SK-N-SH treated with all-trans-retinoic acid at 6 μM for 48 hours (cell line): ENCODE results near the gene NAV3.

Experiments used
- CSDC2 ChIP-seq: fragments of 250-450 bp; sonication (Bioruptor Pico); IDR thresholded peaks from 2 replicates; pipeline ENCODE4 v1.5.0; 2020; ENCODE audit warnings: mild to moderate bottlenecking, moderate library complexity
- ESRRG ChIP-seq: fragments of 250-450 bp; sonication (Bioruptor Pico); IDR thresholded peaks from 2 replicates; pipeline ENCODE4 v1.6.1; 2021; ENCODE audit warnings: mild to moderate bottlenecking
- OSR1 ChIP-seq: fragments of 250-450 bp; sonication (Bioruptor Pico); IDR thresholded peaks from 2 replicates; pipeline ENCODE4 v1.8.0; 2022; ENCODE audit warnings: moderate library complexity, mild to moderate bottlenecking, inconsistent platforms
- RARB ChIP-seq: fragments of 250-450 bp; sonication (Bioruptor Pico); IDR thresholded peaks from 2 replicates; pipeline ENCODE4 v1.8.0; 2021; ENCODE audit warnings: mild to moderate bottlenecking, moderate library complexity
- SNAI2 ChIP-seq: fragments of 250-450 bp; sonication (Bioruptor Pico); IDR thresholded peaks from 2 replicates; pipeline ENCODE4 v1.5.0; 2020; ENCODE audit warnings: mild to moderate bottlenecking, moderate library complexity
- ZC3H10 ChIP-seq: fragments of 250-450 bp; sonication (Bioruptor Pico); IDR thresholded peaks from 2 replicates; pipeline ENCODE4 v1.5.1; 2021; ENCODE audit warnings: mild to moderate bottlenecking, moderate library complexity
- ZNF70 ChIP-seq: fragments of 450-650 bp; formaldehyde crosslinking; IDR thresholded peaks from 2 replicates; pipeline ENCODE4 v1.5.0; 2020; ENCODE audit warnings: mild to moderate bottlenecking, moderate library complexity

GRCh38 chr12:78236264-78236663 is 405.6 kb downstream of the NAV3 start:
- TF ChIP-seq ZC3H10 (CRISPR knock-in tag): no peak
- no peak for TF ChIP-seq SNAI2 (CRISPR knock-in tag)
- TF ChIP-seq ZNF70 (CRISPR knock-in tag): no peak
- TF ChIP-seq OSR1 (CRISPR knock-in tag): no peak
- TF ChIP-seq ESRRG (CRISPR knock-in tag): no peak
- no peak for TF ChIP-seq CSDC2 (CRISPR knock-in tag)
- TF ChIP-seq RARB: no peak
